Lower lobe of right lung (tissue), 2 donors: ENCODE results near the gene MYL3. TPM values are rescaled to one million over a fixed set of nuclear protein-coding genes. Genes with fewer than 3 reads are reported as not detected.
A peak's percentile ranks its signal among the peaks of the same experiment; 100 is the strongest.
"Not testable (repeated sequence)": the region's sequence is repeated elsewhere in the genome, so short reads cannot be mapped to it uniquely, and the experiment has no call there.

Source experiments
- ATAC-seq, 2 donors: fragments of 200-7000 bp; cut with Tn5 transposase; one replicate each; pipeline ENCODE4 v1.9.1; 2020 to 2022; ENCODE audit warnings: mild to moderate bottlenecking in 2 of 2, moderate library complexity in 2 of 2
- DNase-seq: peaks from one replicate; pipeline ENCODE4 v3.0.0-alpha.2; 2020
- H3K27ac ChIP-seq: fragments of 200-600 bp; one replicate; pipeline ENCODE4 v1.8.0; 2022
- H3K27me3 ChIP-seq: fragments of 200-600 bp; one replicate; pipeline ENCODE4 v1.8.0; 2022; ENCODE audit warnings: low read depth
- H3K36me3 ChIP-seq: fragments of 200-600 bp; one replicate; pipeline ENCODE4 v1.8.0; 2022; ENCODE audit warnings: mild to moderate bottlenecking
- H3K4me1 ChIP-seq: fragments of 200-600 bp; one replicate; pipeline ENCODE4 v1.8.0; 2022
- H3K4me3 ChIP-seq: fragments of 200-600 bp; one replicate; pipeline ENCODE4 v1.8.0; 2022; ENCODE audit warnings: mild to moderate bottlenecking
- H3K9me3 ChIP-seq: fragments of 200-600 bp; one replicate; pipeline ENCODE4 v1.8.0; 2022
- intact Hi-C: fragments of 100-400 bp; cut with DNase I; formaldehyde crosslinking; loops from one replicate; pipeline ENCODE4 v1.11.0; 2022
- long read RNA-seq: library from polyadenylated mRNA; unstranded; transcript quantifications from one replicate; pipeline ENCODE4 v2.0.0, GENCODE V29; 2021
- total RNA-seq: library from RNA; stranded (reverse); fragmentation: NEBNext Ultra II Directional; extraction: Animal tissue kit (Norgen Biotek cat#: 25700); gene quantifications from one replicate; pipeline ENCODE4 v1.2.1, GENCODE V29; 2021
- TF ChIP-seq, protein P1 (sequence below): fragments of 200-600 bp; IDR thresholded peaks from one replicate; pipeline ENCODE4 v1.8.0; 2022; ENCODE audit warnings: antibody characterized with exemption, mild to moderate bottlenecking
- donor health status: DM: no; HTN: yes; CAD: no; lungs with severe emphysema.

Gene MYL3
- 2.0 TPM for total RNA-seq
- long read RNA-seq, partial matches to known transcripts, result 2 of 7 reads
- long read RNA-seq, other reads (novel, unspliced or antisense), result 5 of 7 reads

DNA sequence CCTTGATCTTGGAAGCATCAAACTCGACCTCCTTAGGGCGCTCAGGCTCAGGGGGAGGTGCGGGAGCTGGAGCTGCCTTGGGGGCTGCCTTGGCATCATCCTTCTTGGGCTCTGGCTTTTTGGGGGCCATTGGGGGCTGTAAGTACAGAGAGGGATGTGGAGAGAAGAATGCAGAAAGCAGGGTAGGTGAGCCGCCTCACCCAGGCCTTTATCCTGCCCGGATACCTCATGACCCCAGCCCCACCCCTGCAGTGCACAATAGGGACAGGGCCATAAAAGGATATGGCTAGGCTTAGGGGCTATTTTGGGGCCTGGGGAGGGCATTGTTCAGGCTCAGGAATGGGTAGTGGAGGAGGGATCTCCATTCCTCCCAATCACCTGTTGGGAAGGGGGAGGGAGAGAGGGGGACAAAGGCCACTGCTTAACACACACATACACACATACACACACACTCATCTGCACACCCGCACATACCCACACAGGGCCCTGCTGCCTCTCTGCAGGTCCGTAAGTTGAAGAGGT, at the start of gene MYL3:
Gene MYL3 (minus strand): TSS at position 184 of the 522 bp plus-strand sequence. CDS start 54 bp downstream, at position 130.
- no peaks in the 10 kb centered on the region for H3K9me3 ChIP-seq
- H3K27me3 ChIP-seq, result no peaks in the 10 kb centered on the region
- peaks cover 30% of the 10 kb centered on the region for H3K4me1 ChIP-seq
- TF ChIP-seq, protein P1, sequence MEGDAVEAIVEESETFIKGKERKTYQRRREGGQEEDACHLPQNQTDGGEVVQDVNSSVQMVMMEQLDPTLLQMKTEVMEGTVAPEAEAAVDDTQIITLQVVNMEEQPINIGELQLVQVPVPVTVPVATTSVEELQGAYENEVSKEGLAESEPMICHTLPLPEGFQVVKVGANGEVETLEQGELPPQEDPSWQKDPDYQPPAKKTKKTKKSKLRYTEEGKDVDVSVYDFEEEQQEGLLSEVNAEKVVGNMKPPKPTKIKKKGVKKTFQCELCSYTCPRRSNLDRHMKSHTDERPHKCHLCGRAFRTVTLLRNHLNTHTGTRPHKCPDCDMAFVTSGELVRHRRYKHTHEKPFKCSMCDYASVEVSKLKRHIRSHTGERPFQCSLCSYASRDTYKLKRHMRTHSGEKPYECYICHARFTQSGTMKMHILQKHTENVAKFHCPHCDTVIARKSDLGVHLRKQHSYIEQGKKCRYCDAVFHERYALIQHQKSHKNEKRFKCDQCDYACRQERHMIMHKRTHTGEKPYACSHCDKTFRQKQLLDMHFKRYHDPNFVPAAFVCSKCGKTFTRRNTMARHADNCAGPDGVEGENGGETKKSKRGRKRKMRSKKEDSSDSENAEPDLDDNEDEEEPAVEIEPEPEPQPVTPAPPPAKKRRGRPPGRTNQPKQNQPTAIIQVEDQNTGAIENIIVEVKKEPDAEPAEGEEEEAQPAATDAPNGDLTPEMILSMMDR, result no peak
- ATAC-seq (no peak), DNase-seq (peak; percentile 18)
- intact Hi-C loops, result no loop called here
- H3K27ac ChIP-seq, result no peak within 1 kb of the TSS
- H3K36me3 ChIP-seq, result no peaks in the 10 kb centered on the region
- no peak within 1 kb of the TSS for H3K4me3 ChIP-seq

DNA sequence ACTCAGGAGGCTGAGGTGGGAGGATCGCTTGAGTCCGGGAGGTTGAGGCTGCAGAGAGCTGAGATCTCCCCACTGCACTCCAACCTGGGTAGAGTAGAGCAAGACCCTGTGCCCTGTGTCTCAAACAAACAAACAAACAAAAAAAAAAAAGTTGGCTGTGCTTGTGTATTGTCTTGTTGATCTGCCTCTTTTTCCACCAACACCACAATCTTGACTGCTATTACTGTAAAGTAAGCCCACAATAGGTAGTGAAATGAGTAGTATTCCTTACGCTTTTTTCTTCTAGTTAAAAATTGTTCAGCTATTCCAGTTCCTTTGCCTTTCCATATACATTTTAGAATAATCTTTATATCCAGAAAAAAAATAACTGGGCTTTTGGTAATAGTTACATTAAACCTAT, 49.7 kb upstream of the MYL3 start:
- intact Hi-C loops, result no loop called here
- DNase-seq, result no peak
- H3K4me3 ChIP-seq, result no peak overlapping the region
- H3K27ac ChIP-seq, result no peak overlapping the region
- H3K4me1 ChIP-seq, result peaks cover 25% of the 10 kb centered on the region
- ATAC-seq, result no peak
- H3K27me3 ChIP-seq, result peaks cover 4% of the 10 kb centered on the region
- H3K36me3 ChIP-seq, result peaks cover 11% of the 10 kb centered on the region
- peaks cover 3% of the 10 kb centered on the region for H3K9me3 ChIP-seq
- TF ChIP-seq, protein P1, result no peak

DNA sequence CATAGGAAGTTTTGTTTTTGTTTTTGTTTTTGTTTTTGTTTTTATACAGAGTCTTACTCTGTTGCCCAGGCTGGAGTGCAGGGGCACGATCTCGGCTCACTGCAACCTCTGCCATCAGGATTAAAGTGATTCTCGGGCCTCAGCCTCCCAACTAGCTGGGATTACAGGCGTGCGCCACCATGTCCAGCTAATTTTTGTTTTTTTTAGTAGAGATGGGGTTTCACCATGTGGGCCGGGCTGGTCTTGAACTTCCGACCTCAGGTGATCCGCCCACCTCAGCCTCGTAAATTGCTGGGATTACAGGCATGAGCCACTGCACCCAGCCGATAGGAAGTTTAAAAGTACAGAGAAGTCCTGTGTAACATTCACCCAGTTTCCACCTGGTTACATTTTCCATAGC, 47.7 kb upstream of the MYL3 start:
- H3K27me3 ChIP-seq, H3K9me3 ChIP-seq, H3K4me3 ChIP-seq, ATAC-seq, intact Hi-C loops, H3K36me3 ChIP-seq, DNase-seq, H3K27ac ChIP-seq: not testable (repeated sequence)
- peaks cover 26% of the 10 kb centered on the region for H3K4me1 ChIP-seq

DNA sequence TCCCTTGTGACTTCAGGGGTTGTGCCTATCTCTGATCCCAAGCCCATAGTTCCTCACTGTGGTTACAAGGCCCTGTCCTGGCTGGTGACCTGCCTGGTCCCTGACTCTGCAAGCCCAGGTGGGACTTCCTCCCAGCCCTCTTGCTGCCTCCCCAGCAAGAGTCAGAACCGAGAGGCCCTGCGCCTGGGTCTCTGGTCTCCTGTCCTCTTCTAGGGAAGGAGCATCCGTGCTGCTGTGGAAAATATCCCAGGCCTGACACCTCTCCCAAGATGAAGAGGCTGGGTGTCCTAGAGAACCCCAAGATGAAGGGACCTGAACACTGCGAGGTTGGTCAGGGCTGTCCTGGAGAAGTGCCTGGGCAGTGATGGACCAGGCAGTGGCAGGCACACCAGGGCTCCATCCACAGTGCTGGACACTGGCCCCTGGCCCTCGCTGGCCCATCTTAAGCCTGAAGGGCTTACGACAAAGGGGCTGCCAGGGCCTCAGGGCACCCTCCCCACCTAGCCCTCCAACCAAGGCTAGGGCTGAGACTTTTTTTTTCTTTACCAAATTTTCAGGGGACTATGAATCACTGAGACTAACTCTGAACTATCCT, 47.0 kb upstream of the MYL3 start:
- Histone ChIP-seq H3K9me3 (no peaks in the 10 kb centered on the region), H3K4me3 (no peak overlapping the region), H3K27ac (no peak overlapping the region), H3K36me3 (no peaks in the 10 kb centered on the region), H3K4me1 (peaks cover 26% of the 10 kb centered on the region), H3K27me3 (peaks cover 4% of the 10 kb centered on the region)
- intact Hi-C loops, result no loop called here
- TF ChIP-seq, protein P1, result no peak
- DNase-seq, result peak; percentile 20
- ATAC-seq, result no peak

DNA sequence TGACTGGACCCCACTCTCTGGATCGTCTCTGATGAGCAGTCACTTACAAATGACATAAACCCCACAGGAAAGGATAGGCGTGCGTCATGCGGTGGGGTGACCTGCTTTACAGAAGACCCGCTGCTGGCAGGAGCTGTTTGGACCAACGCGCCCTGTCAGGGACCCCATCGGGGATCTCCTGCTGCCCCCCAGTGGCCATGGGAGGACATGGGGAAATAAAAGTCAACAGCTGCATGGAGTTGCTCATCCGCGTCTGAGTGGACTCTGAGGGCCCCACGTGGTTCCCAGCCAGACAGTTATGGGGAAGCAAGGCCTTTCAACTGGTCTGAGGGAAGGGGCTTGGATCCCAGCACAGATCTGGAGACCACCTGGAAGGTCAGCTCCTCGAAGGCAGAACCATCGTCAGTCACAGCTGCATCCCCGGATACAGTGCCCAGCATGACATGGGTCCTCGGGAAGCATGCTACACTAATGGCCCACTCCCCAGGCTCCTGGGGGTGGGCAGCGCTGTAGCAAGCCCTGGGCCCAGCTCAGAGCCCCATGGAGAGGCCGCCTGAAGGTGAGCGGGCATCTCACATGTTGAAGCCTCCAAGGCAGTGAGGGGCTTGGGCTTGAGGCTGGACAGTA, 46.4 kb upstream of the MYL3 start:
- Histone ChIP-seq H3K27ac (no peak overlapping the region), H3K4me3 (no peak overlapping the region), H3K36me3 (no peaks in the 10 kb centered on the region), H3K9me3 (no peaks in the 10 kb centered on the region), H3K27me3 (peaks cover 4% of the 10 kb centered on the region), H3K4me1 (peaks cover 26% of the 10 kb centered on the region)
- DNase-seq, result peak; percentile 87
- peak; percentile 85 to 87 for ATAC-seq
- intact Hi-C loops, result no loop called here
- TF ChIP-seq, protein P1, result peak; percentile 91

DNA sequence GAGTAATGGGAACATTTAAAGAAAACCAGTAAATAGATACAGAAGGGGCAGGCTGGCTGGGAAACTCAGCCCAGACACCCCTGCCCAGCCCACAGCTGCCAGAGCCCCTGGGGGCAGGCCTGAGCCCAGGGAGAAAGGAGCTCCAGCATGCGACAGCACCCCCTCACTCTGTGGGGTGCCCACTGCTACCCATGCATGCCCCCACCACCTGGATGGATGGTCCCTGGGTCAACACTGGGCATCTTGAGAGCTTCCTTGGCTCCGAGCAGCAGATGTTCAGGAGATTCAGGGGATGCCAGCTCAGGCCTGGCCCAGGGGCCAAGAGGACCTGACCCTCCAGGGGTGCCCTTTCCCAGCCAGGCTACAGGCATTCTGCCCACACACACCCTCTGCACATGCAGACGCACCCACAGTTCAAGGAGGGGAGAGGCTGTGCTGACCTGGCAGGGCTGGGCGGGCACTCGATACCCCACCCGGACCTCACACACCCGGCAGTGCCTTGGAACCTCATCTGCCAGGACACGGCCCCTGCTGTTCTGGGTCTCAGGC, 45.8 kb upstream of the MYL3 start:
- DNase-seq (peak; percentile 51), ATAC-seq (peak; percentile 23 to 31)
- Histone ChIP-seq H3K9me3 (no peaks in the 10 kb centered on the region), H3K4me3 (no peak overlapping the region), H3K27me3 (peaks cover 4% of the 10 kb centered on the region), H3K4me1 (peaks cover 26% of the 10 kb centered on the region), H3K27ac (no peak overlapping the region), H3K36me3 (no peaks in the 10 kb centered on the region)
- TF ChIP-seq, protein P1, result no peak
- intact Hi-C loops, result no loop called here
